HG03108 (cell line): ENCODE data around the gene MEG3.

ENCODE experiments used
- ATAC-seq: cut with Tn5 transposase; IDR thresholded peaks from one replicate; pipeline ENCODE4 v1.9.1; 2021; ENCODE audit warnings: moderate library complexity; ENCODE audit not compliant: unreplicated experiment

The MEG3 gene

GRCh38 chr14:100828031-100828769 is 2.3 kb downstream of the MEG3 start:
- ATAC-seq: no peak

DNA sequence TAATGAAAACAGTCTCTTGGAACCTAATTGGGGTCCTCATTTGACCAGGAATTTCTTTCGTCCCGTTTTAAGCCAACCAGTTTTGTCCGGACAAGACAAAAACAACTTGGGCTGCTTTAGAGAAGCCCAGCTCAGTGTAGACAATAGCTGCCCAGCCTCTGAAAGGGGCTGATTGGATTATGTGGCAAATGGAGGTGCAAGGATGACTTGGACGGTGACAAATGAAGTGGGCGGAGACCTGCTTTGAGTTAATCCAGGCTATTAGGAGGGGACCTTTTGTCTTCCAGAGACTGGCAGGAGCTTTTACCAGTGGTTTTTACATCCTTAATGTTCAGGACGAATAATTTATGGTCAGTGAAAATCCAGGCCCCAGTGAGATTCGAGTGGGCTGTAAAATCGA is 4.8 kb downstream of the MEG3 start:
- no peak for ATAC-seq

GRCh38 chr14:100832311-100832960 is 6.5 kb downstream of the MEG3 start:
- no peak for ATAC-seq

GRCh38 chr14:100834082-100834793 is 8.3 kb downstream of the MEG3 start:
- no peak for ATAC-seq

DNA sequence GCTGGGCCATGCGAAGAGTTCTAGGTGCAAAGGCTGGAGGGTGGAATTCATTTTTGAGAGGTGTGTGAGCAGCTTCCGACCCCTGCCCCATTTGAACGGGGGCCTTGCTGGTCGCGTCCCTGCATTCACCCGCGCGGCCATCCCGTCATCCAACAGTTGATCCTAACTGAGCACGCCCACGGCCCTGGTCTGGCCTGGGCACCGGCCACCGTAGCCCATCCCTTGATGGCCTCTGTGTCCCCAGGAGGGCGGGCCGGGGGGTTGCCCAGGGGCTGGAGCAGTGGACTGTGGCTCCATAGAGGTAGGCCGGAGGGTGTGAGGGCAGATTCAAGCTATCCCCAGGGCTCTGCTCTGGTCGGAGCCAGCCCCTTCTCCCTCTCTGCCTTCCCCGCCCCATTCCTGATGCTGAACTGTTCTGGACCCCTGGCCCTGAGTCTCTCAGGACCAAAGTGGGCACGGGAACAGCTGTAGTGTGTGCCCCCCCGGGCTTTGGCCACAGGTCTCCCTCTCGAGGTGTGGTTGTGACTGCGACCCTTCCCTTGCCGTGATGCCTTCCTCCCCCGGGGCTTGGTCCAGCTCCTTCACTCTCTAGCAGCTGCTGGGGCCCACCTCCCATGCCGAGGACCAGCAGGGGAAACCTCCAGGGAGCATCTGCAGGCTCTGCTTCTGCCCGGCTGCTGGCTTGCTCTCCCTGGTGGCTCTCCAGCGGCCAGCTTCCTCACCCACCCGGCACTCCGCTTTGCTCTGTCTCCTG is 9.1 kb downstream of the MEG3 start:
- no peak for ATAC-seq

DNA sequence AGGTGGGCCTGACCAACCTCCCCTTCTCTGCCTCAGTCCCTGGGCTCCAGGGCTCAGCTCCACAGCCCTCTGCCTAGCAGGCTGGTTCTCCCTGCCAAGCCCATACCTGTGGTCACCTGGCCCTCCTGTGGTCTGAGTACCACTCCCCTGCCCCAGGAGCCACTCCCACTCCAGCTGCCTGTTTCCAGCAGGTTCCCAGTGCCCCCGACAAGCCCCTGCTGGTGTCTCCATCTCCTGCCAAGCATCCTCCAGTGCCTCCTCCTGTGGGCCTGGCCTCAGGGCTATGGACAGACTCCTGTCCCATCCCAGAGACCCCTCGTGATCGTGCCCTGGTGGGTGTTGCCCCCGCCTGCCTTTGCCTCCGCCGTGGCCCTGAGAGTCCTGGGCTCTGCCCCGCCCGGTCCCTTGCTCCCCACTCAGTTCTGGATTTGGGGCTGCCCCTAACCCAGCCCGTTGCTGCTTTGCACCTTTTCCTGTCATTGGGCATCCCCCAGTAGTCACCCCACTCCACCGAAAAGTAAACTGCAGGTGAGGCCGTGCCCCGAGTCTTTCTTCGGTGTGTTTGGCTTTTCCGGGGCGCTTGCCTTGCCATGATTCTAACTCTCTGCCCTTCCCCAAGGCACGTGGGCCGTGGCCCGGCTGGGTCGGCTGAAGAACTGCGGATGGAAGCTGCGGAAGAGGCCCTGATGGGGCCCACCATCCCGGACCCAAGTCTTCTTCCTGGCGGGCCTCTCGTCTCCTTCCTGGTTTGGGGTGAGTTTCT is 9.8 kb downstream of the MEG3 start:
- no peak for ATAC-seq

GRCh38 chr14:100836311-100836805 is 10.4 kb downstream of the MEG3 start:
- no peak for ATAC-seq

- ATAC-seq: no peak
These were observed 11.3 kb downstream of the MEG3 start for GRCh38 chr14:100836941-100837804.

DNA sequence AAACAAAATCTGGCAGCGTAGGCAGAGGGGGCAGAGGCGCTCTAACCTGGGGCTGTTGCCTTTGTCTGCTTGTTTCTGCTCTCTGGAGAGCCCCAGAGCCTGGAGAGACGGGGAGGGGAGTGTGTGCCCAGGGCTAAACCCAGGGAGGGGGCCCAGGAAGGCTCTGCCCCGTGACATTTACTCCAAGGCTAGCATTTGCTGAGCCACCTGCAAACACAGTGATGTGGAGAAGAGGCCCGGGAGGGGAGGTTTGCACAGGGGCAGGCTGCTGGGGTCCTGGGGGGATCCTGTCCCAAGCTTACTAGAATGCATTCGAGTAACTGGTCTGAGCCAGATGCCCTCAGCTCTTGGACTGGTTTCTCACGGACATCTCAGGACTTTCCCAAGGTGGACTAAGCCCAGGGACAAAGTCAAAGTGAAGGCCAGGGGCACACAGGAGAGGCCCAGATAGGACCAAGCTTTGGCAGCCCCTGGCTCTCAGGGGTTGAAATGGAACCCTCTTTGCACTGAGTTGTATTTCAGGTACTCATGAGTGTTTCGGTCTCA is 12.0 kb downstream of the MEG3 start:
- ATAC-seq: no peak

- no peak for ATAC-seq
These were observed 12.8 kb downstream of the MEG3 start for GRCh38 chr14:100838493-100839314.

- ATAC-seq: no peak
These were observed 13.3 kb downstream of the MEG3 start for GRCh38 chr14:100839315-100839585.

- ATAC-seq: no peak
These were observed 13.8 kb downstream of the MEG3 start for GRCh38 chr14:100839681-100840111.

GRCh38 chr14:100840286-100841065 is 14.6 kb downstream of the MEG3 start:
- ATAC-seq: no peak

DNA sequence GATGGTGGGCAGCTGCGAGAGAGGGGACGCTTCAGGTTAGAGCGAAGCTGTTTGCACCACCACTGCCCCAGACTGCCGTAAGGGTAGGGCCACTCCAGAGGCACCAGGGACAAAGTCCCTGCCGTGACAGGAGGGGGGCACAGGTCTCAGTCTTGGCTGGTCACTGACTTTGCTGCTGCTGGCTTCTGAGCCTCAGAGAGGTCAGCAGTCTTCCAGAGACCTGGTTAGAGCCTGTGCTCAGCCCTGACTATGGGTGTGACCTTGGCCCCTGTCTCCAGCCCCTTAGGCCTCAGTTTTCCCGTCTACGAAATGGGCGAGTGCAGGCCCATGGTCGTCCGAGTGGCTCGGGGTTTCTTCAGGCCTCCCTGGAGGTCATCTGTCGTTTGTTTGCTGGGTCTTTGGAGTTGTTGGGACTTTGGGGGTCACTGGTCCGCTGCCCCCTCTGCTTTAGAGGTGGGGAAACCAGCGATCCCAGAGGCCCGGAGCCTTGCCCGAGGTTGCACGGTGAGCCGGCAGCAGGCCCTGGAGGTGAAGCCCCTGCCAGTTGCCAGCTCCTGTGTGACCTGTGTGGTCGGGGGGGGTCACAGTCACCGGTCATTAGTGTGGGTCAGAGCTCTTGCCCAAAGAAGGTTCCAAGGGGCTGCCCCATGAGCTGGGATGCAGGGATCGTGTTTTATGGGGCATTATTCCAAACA is 15.3 kb downstream of the MEG3 start:
- no peak for ATAC-seq

DNA sequence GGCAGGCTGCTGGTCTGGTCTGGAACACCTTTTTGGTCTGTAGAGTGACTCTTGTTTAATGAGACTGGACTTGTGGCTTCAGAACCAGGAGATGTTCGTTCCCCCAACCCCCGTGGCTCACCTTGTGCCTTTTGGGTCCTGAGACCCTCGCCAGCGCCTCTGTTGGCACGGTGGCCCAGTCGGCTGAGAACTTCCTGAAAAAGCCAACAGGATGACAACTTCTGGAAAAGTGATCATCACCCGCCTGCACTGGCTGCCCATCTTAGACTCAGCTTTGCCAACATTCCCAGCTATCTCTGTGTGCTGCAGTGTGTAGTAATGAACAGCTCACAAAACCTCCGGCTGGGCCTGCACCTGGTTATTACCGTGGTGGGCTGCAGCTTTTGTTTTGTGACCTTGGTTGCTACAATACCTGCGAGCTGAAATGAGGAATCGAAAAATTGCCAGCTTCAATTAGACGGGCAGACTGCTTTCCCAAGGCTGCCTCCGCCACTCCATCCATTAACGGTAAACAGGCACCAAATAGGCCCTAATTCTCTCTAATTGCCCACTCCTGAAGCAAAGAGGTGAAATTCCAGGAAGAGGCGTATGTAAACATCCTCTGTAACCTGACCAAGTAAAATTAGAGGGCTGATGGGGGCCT is 16.0 kb downstream of the MEG3 start:
- ATAC-seq: no peak

- no peak for ATAC-seq
These were observed 16.9 kb downstream of the MEG3 start for GRCh38 chr14:100842799-100843198.

DNA sequence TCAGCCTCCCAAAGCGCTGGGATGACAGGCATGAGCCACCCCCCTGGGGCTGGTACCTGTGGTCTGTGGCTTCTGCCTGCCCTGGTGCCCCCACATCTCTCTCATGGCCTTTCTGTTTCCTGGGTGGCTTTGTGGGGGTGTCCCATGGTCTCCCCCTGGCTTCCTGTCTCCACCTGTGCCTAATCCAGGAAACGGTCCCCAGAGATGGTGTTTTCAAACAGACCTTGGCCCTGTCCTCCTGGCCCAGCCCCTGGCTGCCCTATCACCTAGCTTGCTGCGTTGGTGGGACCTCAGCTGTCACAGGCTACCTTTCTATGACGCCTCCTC is 18.1 kb downstream of the MEG3 start:
- ATAC-seq: no peak
